ENCODE measurements around the gene SIGLEC1. TPM values are rescaled to one million over a fixed set of nuclear protein-coding genes. Genes with fewer than 3 reads are reported as not detected.

The SIGLEC1 gene
- total RNA-seq, 1 experiment from 2014 or later = not detected

GRCh38 chr20:3696200-3696599 is 16.2 kb downstream of the SIGLEC1 start:
- BruUV-seq (replicated peaks) = no TSS peak
- ChIA-PET CTCF (interaction anchor here (0.5 to 1.0 kb wide), 2 partner anchors 45 to 48 kb away, joined by 6 to 10 read pairs; no protein-coding TSS in a partner anchor), POLR2A (ENCODE audit: low non-redundant PET) (no interaction called here)
- TF ChIP-seq EZH2 (IDR thresholded peaks at IDR 0.05; ENCODE audit: borderline replicate concordance, low read depth, low read length, poor library complexity, severe bottlenecking) (no peak), CTCF (conservative IDR thresholded peaks at IDR 0.05; ENCODE audit: low read depth, low read length) (peak; percentile 59)
- no peaks in the 10 kb centered on the region for H3K27me3 ChIP-seq (replicated peaks; ENCODE audit: insufficient read depth, low read depth, low read length, poor library complexity)
- H3K4me3 ChIP-seq (ENCODE audit: low read depth, low read length, poor library complexity, severe bottlenecking) = no peak overlapping the region
- H3K4me1 ChIP-seq (ENCODE audit: insufficient read depth, low read length, poor library complexity, severe bottlenecking) = no peaks in the 10 kb centered on the region
- H3K27ac ChIP-seq (ENCODE audit: low read depth, low read length, poor library complexity, severe bottlenecking) = no peak overlapping the region
- no peak for DNase-seq (ENCODE audit: low spot score)
- intact Hi-C loops (cut with micrococcal nuclease; ENCODE audit: unreplicated experiment) = no loop called here
- H3K9me3 ChIP-seq (ENCODE audit: low read depth, low read length, poor library complexity, severe bottlenecking) = no peaks in the 10 kb centered on the region
- H3K36me3 ChIP-seq (ENCODE audit: insufficient read depth, low read length, poor library complexity, severe bottlenecking) = no peaks in the 10 kb centered on the region

GRCh38 chr20:3694864-3695263 is 17.5 kb downstream of the SIGLEC1 start:
- no peak overlapping the region for H3K4me3 ChIP-seq (ENCODE audit: low read depth, low read length, poor library complexity, severe bottlenecking)
- TF ChIP-seq EZH2 (IDR thresholded peaks at IDR 0.05; ENCODE audit: borderline replicate concordance, low read depth, low read length, poor library complexity, severe bottlenecking) (no peak), CTCF (conservative IDR thresholded peaks at IDR 0.05; ENCODE audit: low read depth, low read length) (no peak)
- no peak for DNase-seq (ENCODE audit: low spot score)
- no peaks in the 10 kb centered on the region for H3K27me3 ChIP-seq (replicated peaks; ENCODE audit: insufficient read depth, low read depth, low read length, poor library complexity)
- ChIA-PET CTCF (no interaction called here), POLR2A (ENCODE audit: low non-redundant PET) (no interaction called here)
- no peaks in the 10 kb centered on the region for H3K36me3 ChIP-seq (ENCODE audit: insufficient read depth, low read length, poor library complexity, severe bottlenecking)
- BruUV-seq (replicated peaks) = no TSS peak
- H3K4me1 ChIP-seq (ENCODE audit: insufficient read depth, low read length, poor library complexity, severe bottlenecking) = no peaks in the 10 kb centered on the region
- intact Hi-C loops (cut with micrococcal nuclease; ENCODE audit: unreplicated experiment) = no loop called here
- no peak overlapping the region for H3K27ac ChIP-seq (ENCODE audit: low read depth, low read length, poor library complexity, severe bottlenecking)
- H3K9me3 ChIP-seq (ENCODE audit: low read depth, low read length, poor library complexity, severe bottlenecking) = no peaks in the 10 kb centered on the region

- POLR2A ChIA-PET (ENCODE audit: low non-redundant PET) = no interaction called here
- intact Hi-C loops (cut with micrococcal nuclease; ENCODE audit: unreplicated experiment) = no loop called here
- no TSS peak for BruUV-seq (replicated peaks)
- Histone ChIP-seq H3K9me3 (ENCODE audit: low read depth, low read length, poor library complexity, severe bottlenecking) (no peaks in the 10 kb centered on the region), H3K4me3 (ENCODE audit: low read depth, low read length, poor library complexity, severe bottlenecking) (no peak overlapping the region), H3K27me3 (replicated peaks; ENCODE audit: insufficient read depth, low read depth, low read length, poor library complexity) (no peaks in the 10 kb centered on the region), H3K27ac (ENCODE audit: low read depth, low read length, poor library complexity, severe bottlenecking) (no peak overlapping the region), H3K36me3 (ENCODE audit: insufficient read depth, low read length, poor library complexity, severe bottlenecking) (no peaks in the 10 kb centered on the region), H3K4me1 (ENCODE audit: insufficient read depth, low read length, poor library complexity, severe bottlenecking) (no peaks in the 10 kb centered on the region)
- TF ChIP-seq CTCF (conservative IDR thresholded peaks at IDR 0.05; ENCODE audit: low read depth, low read length) = no peak
- TF ChIP-seq EZH2 (IDR thresholded peaks at IDR 0.05; ENCODE audit: borderline replicate concordance, low read depth, low read length, poor library complexity, severe bottlenecking) = no peak
- CTCF ChIA-PET = no interaction called here
- no peak for DNase-seq (ENCODE audit: low spot score)
These were observed 19.0 kb downstream of the SIGLEC1 start for GRCh38 chr20:3693376-3693775.
